H1 (cell line): ENCODE results near the gene MRPL36. TPM values are rescaled to one million over a fixed set of nuclear protein-coding genes. Genes with fewer than 3 reads are reported as not detected.

Experiments
- CTCF ChIA-PET: fragments of 300-600 bp; sonication (Branson Sonifier 250); formaldehyde crosslinking; loops from one replicate; lab custom pipeline; 2021; ENCODE audit not compliant: partially characterized antibody; lab: Charles Lee
- POLR2A ChIA-PET: fragments of 300-600 bp; sonication (Branson Sonifier 250); formaldehyde crosslinking; loops from one replicate; lab custom pipeline; 2021; ENCODE audit warnings: inconsistent platforms; ENCODE audit not compliant: partially characterized antibody; lab: Charles Lee
- DNase-seq, 2 experiments: peaks; one replicate each; pipeline versions ENCODE4 v3.0.0 to v3.0.0-alpha.2; 2010 to 2022; ENCODE audit warnings: low spot score in 2 of 2, low read depth in 1 of 2, mixed read lengths in 1 of 2
- FAIRE-seq: peaks from 2 replicates; lab custom pipeline; 2011; peaks lifted over from hg19 to GRCh38; lab: Jason Lieb, UNC
- H2AFZ ChIP-seq: 2 replicates; pipeline ENCODE4 v1.8.1; 2012; ENCODE audit warnings: low read length, inconsistent platforms
- H2AK5ac ChIP-seq: 2 replicates; pipeline ENCODE4 v1.6.1; 2013; ENCODE audit warnings: low read depth, low read length
- H2BK120ac ChIP-seq: replicated peaks from 2 replicates; pipeline ENCODE3; 2013; ENCODE audit warnings: low read depth, low read length, inconsistent platforms
- H2BK12ac ChIP-seq: 2 replicates; pipeline ENCODE4 v1.6.1; 2013; ENCODE audit warnings: low read depth, low read length
- H2BK15ac ChIP-seq: 2 replicates; pipeline ENCODE4 v1.6.1; 2013; ENCODE audit warnings: low read length
- H2BK20ac ChIP-seq: 2 replicates; pipeline ENCODE4 v1.6.1; 2013; ENCODE audit warnings: low read length
- H2BK5ac ChIP-seq: 2 replicates; pipeline ENCODE4 v1.6.1; 2013; ENCODE audit warnings: low read depth, low read length
- H3K14ac ChIP-seq: 2 replicates; pipeline ENCODE4 v1.6.1; 2013; ENCODE audit warnings: inconsistent platforms; ENCODE audit not compliant: insufficient read length
- H3K18ac ChIP-seq: 2 replicates; pipeline ENCODE4 v1.6.1; 2013; ENCODE audit warnings: low read length; ENCODE audit errors: extremely low read depth
- H3K23ac ChIP-seq: 2 replicates; pipeline ENCODE4 v1.6.1; 2013; ENCODE audit warnings: inconsistent platforms; ENCODE audit not compliant: insufficient read length
- H3K23me2 ChIP-seq: 2 replicates; pipeline ENCODE4 v1.6.1; 2013; ENCODE audit warnings: low read depth, low read length
- H3K27ac ChIP-seq: 2 replicates; pipeline ENCODE4 v1.6.1; 2011; ENCODE audit warnings: low read depth, low read length, inconsistent platforms
- H3K27me3 ChIP-seq, 4 experiments: replicated peaks in 1 of 4; 1 replicate in 1 of 4; 2 replicates in 3 of 4; pipeline versions ENCODE4 v1.6.1 to v1.8.1; 2011 to 2013; ENCODE audit warnings: low read length in 3 of 4, mild to moderate bottlenecking in 3 of 4, inconsistent platforms in 2 of 4, mixed read lengths in 2 of 4, moderate library complexity in 1 of 4; ENCODE audit not compliant: control insufficient read depth in 3 of 4, insufficient read depth in 3 of 4; ENCODE audit errors: extremely low read depth in 1 of 4
- H3K36me3 ChIP-seq, 4 experiments: 2 replicates each; pipeline versions ENCODE4 v1.6.1 to v1.8.1; 2011 to 2013; ENCODE audit warnings: mild to moderate bottlenecking in 4 of 4, low read length in 3 of 4, moderate library complexity in 2 of 4, control low read depth in 1 of 4, inconsistent platforms in 1 of 4; ENCODE audit not compliant: insufficient read depth in 4 of 4, control insufficient read depth in 2 of 4
- H3K4ac ChIP-seq: replicated peaks from 2 replicates; pipeline ENCODE3; 2013; ENCODE audit warnings: low read length, low read depth, mixed read lengths, inconsistent platforms; ENCODE audit not compliant: insufficient read length
- H3K4me1 ChIP-seq, 4 experiments: replicated peaks in 1 of 4; 1 replicate in 1 of 4; 2 replicates in 3 of 4; pipeline versions ENCODE4 v1.6.1 to v1.8.1; 2011 to 2013; ENCODE audit warnings: low read length in 3 of 4, inconsistent platforms in 2 of 4, mixed read lengths in 1 of 4; ENCODE audit not compliant: insufficient read depth in 4 of 4, control insufficient read depth in 3 of 4
- H3K4me2 ChIP-seq, 2 experiments: 2 replicates each; pipeline versions ENCODE4 v1.6.1 to v1.8.1; 2011 to 2013; ENCODE audit warnings: low read depth in 2 of 2, low read length in 2 of 2, control low read depth in 1 of 2, inconsistent platforms in 1 of 2, mild to moderate bottlenecking in 1 of 2; ENCODE audit not compliant: insufficient read depth in 1 of 2
- H3K4me3 ChIP-seq, 4 experiments: fragments of 200-600, 300-600 bp in 1 of 4; sonication (generic), shearing (Covaris generic), sonication (Bioruptor Twin) in 1 of 4; 2 replicates each; pipeline versions ENCODE4 v1.5.1 to v1.8.1; 2011 to 2016; ENCODE audit warnings: low read length in 4 of 4, low read depth in 3 of 4, control low read depth in 2 of 4, inconsistent platforms in 2 of 4, mild to moderate bottlenecking in 2 of 4, mixed read lengths in 1 of 4, moderate library complexity in 1 of 4; ENCODE audit not compliant: insufficient read depth in 2 of 4; ENCODE audit errors: extremely low read depth in 1 of 4
- H3K56ac ChIP-seq: replicated peaks from 2 replicates; pipeline ENCODE3; 2013; ENCODE audit warnings: low read depth, mild to moderate bottlenecking, mixed read lengths, low read length, inconsistent platforms; ENCODE audit not compliant: insufficient read length
- H3K79me1 ChIP-seq: 2 replicates; pipeline ENCODE4 v1.6.1; 2013; ENCODE audit warnings: low read depth, low read length, control low read depth
- H3K79me2 ChIP-seq, 2 experiments: 2 replicates each; pipeline versions ENCODE4 v1.6.1 to v1.8.1; 2012 to 2013; ENCODE audit warnings: low read length in 2 of 2, mild to moderate bottlenecking in 2 of 2, inconsistent platforms in 1 of 2; ENCODE audit not compliant: insufficient read depth in 2 of 2, control insufficient read depth in 1 of 2
- H3K9ac ChIP-seq, 4 experiments: replicated peaks in 1 of 4; 1 replicate in 1 of 4; 2 replicates in 3 of 4; pipeline versions ENCODE4 v1.6.1 to v1.8.1; 2011 to 2013; ENCODE audit warnings: low read depth in 3 of 4, low read length in 3 of 4, control low read depth in 2 of 4, mild to moderate bottlenecking in 2 of 4, moderate library complexity in 2 of 4, inconsistent platforms in 1 of 4; ENCODE audit errors: extremely low read depth in 1 of 4
- H3K9me3 ChIP-seq, 2 experiments: 2 replicates each; pipeline versions ENCODE4 v1.6.1 to v1.8.1; 2012 to 2013; ENCODE audit warnings: mild to moderate bottlenecking in 2 of 2, moderate library complexity in 2 of 2, control low read depth in 1 of 2, inconsistent platforms in 1 of 2, low read depth in 1 of 2, low read length in 1 of 2, mixed read lengths in 1 of 2; ENCODE audit not compliant: insufficient read depth in 2 of 2
- H4K20me1 ChIP-seq, 2 experiments: replicated peaks in 1 of 2; 2 replicates each; pipeline versions ENCODE3 to v1.8.1; 2011 to 2013; ENCODE audit warnings: inconsistent platforms in 2 of 2, low read length in 2 of 2, mild to moderate bottlenecking in 1 of 2; ENCODE audit not compliant: insufficient read depth in 2 of 2, control insufficient read depth in 1 of 2
- H4K5ac ChIP-seq: 2 replicates; pipeline ENCODE4 v1.6.1; 2013; ENCODE audit warnings: low read length, low read depth, mixed read lengths, inconsistent platforms; ENCODE audit not compliant: insufficient read length
- H4K8ac ChIP-seq: 2 replicates; pipeline ENCODE4 v1.8.0; 2013; ENCODE audit warnings: mild to moderate bottlenecking, moderate library complexity, low read length, inconsistent platforms; ENCODE audit not compliant: insufficient read depth; ENCODE audit errors: extremely low read depth
- H4K91ac ChIP-seq: replicated peaks from 2 replicates; pipeline ENCODE3; 2013; ENCODE audit warnings: low read length, mixed read lengths, inconsistent platforms; ENCODE audit not compliant: insufficient read length
- ATF3 ChIP-seq: IDR thresholded peaks from 2 replicates; pipeline ENCODE4 v1.6.1; 2011; ENCODE audit warnings: low read depth, mild to moderate bottlenecking, low read length; ENCODE audit not compliant: insufficient read depth
- BACH1 ChIP-seq: IDR thresholded peaks from 2 replicates; pipeline ENCODE4 v1.6.1; 2012; ENCODE audit warnings: low read length, improper control_type of control experiment
- MAFK ChIP-seq: IDR thresholded peaks from 2 replicates; pipeline ENCODE4 v1.6.1; 2012; ENCODE audit warnings: low read depth, mild to moderate bottlenecking, improper control_type of control experiment, low read length
- POLR2A ChIP-seq, 2 experiments: IDR thresholded peaks; 1 replicate in 1 of 2; 2 replicates in 1 of 2; pipeline ENCODE4 v1.6.1; 2011; ENCODE audit warnings: low read depth in 2 of 2, low read length in 2 of 2, mild to moderate bottlenecking in 2 of 2; ENCODE audit errors: control extremely low read depth in 1 of 2
- POU5F1 ChIP-seq: IDR thresholded peaks from 2 replicates; pipeline ENCODE4 v1.6.1; 2011; ENCODE audit warnings: low read depth, mild to moderate bottlenecking, low read length, moderate library complexity
- TAF7 ChIP-seq: optimal IDR thresholded peaks from 2 replicates; pipeline ENCODE3; 2011; ENCODE audit warnings: low read depth, mild to moderate bottlenecking, inconsistent platforms, low read length, moderate library complexity, borderline replicate concordance
- YY1 ChIP-seq: IDR thresholded peaks from 2 replicates; pipeline ENCODE4 v1.6.1; 2011; ENCODE audit warnings: low read depth, mild to moderate bottlenecking, low read length
- WGBS, 2 experiments: shearing (Covaris generic) in 1 of 2; methylation state at CpG; one replicate each; pipeline versions ENCODE4 v1.1.6 to v1.1.7; 2013 to 2015; ENCODE audit warnings: low lambda C conversion rate in 2 of 2, mixed read lengths in 2 of 2, inconsistent platforms in 1 of 2, low coverage in 1 of 2, missing lambda C conversion rate in 1 of 2; ENCODE audit not compliant: insufficient replicate concordance in 2 of 2, insufficient coverage in 1 of 2, insufficient read length in 1 of 2; ENCODE audit errors: extremely low coverage in 1 of 2, missing lambda C conversion rate in 1 of 2; 5-methylcytosine and 5-hydroxymethylcytosine counted together
- polyA plus RNA-seq, 7 experiments: library from polyadenylated mRNA; depleted of rRNA in 3 of 7; stranded (reverse) in 5 of 7; unstranded in 2 of 7; fragments of >200 nt in 5 of 7; fragments of 200-250 nt in 2 of 7; gene quantifications; 1 replicate in 5 of 7; 2 replicates in 1 of 7; 4 replicates in 1 of 7; pipeline versions ENCODE4 v1.2.1 to v1.2.3, GENCODE V29; 2011 to 2013; ENCODE audit warnings: missing spikeins in 2 of 7, mixed read lengths in 2 of 7
- total RNA-seq: library from RNA; stranded (reverse); fragmentation: NEBNext Ultra II Directional; extraction: Animal tissue kit (Norgen Biotek cat#: 25700); gene quantifications from 2 replicates; pipeline ENCODE4 v1.2.1, GENCODE V29; 2021

The MRPL36 gene
- total and polyA plus RNA-seq, 2 of the 8 experiments (the other 6 are each of a cell fraction or from before 2014, with no cell fraction given) = 56.3 to 81.5 TPM

GRCh38 chr5:1830571-1831228, 31.1 kb upstream of the MRPL36 start:
- Histone ChIP-seq H3K27ac (no peak overlapping the region), H4K5ac (no peak overlapping the region), H2BK5ac (no peak overlapping the region), H2AFZ (no peak overlapping the region), H3K4me1 (peaks cover 3 to 21% (median 9%) of the 10 kb centered on the region in 4 experiments), H3K4ac (no peak overlapping the region), H3K56ac (no peak overlapping the region), H3K9me3 (no peaks in the 10 kb centered on the region), H3K14ac (no peak overlapping the region), H3K4me2 (no peak overlapping the region; a peak in 1 of 4 replicates), H2BK120ac (no peak overlapping the region), H3K9ac (no peak overlapping the region), H3K79me1 (no peaks in the 10 kb centered on the region), H3K18ac (no peak overlapping the region), H3K27me3 (no peaks in the 10 kb centered on the region), H2AK5ac (no peak overlapping the region), H4K91ac (no peak overlapping the region), H4K8ac (no peak overlapping the region), H2BK20ac (no peak overlapping the region), H3K23ac (no peak overlapping the region), H2BK12ac (no peak overlapping the region), H2BK15ac (no peak overlapping the region), H4K20me1 (no peaks in the 10 kb centered on the region), H3K79me2 (no peaks in the 10 kb centered on the region), H3K36me3 (no peaks in the 10 kb centered on the region; a peak in 1 of 8 replicates), H3K23me2 (no peaks in the 10 kb centered on the region; the same call in 1 of the 2 replicates), H3K4me3 (no peak overlapping the region)
- FAIRE-seq (no peak), DNase-seq (no peak)
- POLR2A ChIA-PET = no interaction called here
- WGBS, 2 experiments = 83% methylated on average over 16 of the region's 17 CpGs; no CpG with 5 or more reads in 1 of the 2 experiments
- TF ChIP-seq YY1 (no peak), POLR2A (IDR thresholded peaks at IDR 0.05; ENCODE audit: control extremely low read depth in 1 of 2, low read depth in 2 of 2, low read length in 2 of 2) (no peak), BACH1 (no peak), POU5F1 (no peak), ATF3 (no peak), TAF7 (no peak), MAFK (no peak)
- CTCF ChIA-PET = interaction anchor here (1.1 kb wide), 1 partner anchor 146 kb away, joined by 3 read pairs; no protein-coding TSS in a partner anchor
